GM21825 (cell line): ENCODE measurements around the gene RAB13.
A peak's percentile ranks its signal among the peaks of the same experiment; 100 is the strongest.

Experiments
- ATAC-seq: cut with Tn5 transposase; IDR thresholded peaks from one replicate; pipeline ENCODE4 v1.9.1; 2021; ENCODE audit warnings: mild to moderate bottlenecking, moderate library complexity; ENCODE audit not compliant: unreplicated experiment

RAB13 gene

DNA sequence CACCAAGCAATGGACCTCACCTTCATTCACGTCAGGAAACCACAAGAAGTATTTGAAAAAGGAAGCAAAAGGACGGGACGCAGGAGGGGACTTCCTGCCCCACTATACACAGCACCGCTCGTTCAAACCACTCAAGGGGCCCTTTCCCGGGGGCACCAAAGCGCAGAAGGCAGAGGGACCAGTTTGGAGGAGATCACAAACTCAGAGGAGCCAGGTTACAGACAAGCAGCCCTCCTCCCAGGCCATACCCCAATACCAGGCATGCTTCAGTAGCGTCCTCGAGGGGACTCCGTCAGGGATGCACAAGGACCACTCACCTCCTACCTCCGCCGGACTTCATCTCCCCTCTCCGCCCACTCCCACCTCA, 28.4 kb downstream of the RAB13 start:
- peak; percentile 16 for ATAC-seq

DNA sequence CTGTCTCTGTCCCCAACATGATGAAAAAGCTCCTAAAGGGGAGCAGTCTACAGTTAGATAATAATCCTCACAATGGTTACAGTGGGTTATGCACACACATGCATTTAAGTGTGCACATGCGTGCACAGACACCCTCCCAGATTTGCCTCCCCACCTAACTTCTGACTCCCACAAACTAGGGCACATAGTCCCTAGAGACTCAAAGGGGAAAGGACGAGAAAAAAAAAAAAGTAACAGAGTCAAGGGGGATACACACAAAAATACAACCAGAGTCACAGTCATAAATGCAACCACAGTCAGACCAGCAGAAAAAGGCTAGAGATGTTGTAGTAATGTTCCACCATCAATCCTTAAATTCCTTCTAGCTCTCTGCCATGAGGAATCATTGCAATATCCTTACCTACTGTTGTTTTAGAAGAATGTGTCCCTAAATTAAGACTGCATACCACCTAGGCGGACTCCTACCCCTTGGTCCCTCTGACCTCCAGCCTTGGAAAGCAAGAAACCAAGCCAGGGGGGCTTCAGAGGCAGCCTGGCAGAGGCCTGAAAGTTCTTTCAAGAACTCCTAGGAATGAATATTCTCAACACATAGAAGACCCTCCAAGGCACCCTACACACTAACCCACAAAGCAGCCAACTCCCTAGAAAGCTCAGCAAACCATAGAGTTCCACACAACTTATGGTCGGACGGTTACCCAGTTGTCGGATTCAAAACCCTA, 29.0 kb downstream of the RAB13 start:
- ATAC-seq, result no peak

DNA sequence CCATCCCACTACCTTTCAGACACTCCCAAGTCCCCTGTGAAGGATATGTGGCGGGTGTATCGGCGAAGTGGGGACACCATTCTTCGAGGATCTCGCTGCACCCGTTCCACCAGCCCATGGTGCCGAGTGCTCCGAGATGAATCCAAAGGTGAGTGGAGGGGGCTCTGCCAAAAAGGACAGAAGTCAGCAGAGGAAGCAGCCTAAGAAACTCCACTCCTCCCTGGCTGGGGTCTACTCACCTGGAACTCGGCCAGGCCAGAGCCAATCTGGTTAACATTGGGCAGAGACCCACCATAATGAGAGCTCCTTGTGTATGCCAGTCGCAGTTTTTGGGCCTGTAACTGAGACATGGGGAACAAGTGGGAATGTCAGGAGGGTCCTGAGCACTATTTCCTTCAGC, 31.3 kb downstream of the RAB13 start:
- no peak for ATAC-seq

DNA sequence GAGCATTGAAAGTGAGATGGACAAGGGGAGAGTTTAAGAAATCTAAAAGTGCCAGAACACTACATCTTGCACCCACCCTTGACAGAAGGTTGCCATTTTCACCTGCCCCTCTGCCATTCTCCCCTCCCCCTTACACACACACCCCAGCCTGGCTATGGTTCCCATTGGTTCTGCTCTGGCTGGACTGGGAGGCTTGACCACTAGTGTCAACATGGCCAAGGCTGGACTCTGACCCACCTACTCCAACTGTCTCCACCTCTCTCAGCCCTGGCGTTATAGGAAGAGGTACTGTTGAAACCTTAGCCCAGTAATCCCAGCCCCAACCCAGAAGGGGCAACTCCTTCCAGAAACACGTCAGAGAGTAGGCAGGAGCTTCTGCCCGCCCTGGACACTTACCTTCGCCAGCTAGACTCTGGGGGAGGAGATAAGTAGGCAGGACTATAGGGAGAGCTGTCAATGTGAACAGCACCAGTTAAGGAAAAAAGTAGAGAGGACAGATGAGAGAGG, 32.2 kb downstream of the RAB13 start:
- ATAC-seq, result no peak

DNA sequence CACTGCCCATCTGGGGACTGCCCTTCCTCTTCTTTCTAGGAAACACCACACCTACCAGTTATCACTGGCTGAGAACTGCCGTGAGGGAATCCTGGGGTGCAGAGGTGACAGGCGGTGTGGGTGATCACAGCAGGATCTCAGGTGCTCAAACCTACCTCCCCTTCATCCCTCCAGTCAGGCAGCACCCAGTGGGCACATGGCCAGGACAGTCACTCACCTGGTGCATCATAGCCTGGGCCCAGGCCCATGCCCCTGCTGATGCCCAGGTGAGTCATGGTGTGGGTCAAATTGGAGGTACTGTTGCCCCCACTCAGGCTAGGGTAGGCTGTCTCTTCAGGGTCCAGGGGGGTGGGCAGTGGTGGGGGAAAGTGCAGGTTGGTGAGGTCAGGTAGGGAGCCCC, 34.3 kb downstream of the RAB13 start:
- no peak for ATAC-seq

DNA sequence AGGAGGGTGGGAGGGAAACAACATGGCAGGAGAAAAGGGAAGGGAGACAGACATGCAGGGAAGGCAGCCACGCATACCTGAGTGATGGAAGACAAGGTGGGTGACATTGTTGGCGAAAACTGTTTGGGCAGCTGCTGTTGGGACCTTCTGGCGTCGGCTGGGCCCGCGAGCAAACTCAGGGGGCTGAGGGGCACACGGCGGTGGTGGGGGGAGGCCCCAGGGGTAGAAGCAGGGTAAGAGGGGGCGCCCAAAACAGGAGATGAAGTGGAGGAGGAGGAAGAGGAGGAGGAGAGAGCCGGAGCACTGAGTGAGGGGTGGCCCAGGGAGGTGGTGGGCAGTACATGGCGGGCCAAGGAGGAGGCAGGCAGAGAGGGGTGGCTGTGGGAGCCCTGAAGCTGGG, 35.0 kb downstream of the RAB13 start:
- no peak for ATAC-seq

DNA sequence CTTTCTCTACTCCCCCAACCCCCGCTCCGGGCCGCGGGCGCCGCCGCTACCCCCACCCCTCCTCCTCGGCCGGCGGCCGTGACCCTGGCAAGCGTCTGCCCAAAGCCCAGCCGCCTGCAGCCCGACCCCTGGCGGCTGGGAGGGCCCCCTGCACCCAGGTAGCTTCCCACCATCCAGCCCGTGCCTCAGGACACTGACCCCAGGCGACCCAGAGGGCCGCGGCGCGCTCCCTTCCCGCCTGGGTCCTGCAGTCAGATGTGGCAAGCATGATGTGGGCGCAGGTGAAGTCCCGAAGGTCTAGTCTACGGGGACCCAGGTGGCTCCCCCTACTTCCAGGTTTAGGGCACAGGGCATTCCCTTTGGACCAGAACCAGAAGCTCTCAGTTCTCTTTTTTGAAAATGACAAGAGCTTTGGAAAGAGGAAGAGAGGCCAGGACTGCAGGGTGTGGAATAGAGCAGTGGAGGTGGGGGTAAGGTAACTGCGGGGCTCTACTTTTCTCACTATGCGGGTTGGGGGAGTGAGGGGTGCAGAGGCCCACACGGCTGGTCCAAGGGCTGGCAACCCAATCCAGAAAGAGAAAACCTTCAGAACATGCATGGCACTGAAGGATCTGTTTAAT, 39.4 kb downstream of the RAB13 start, which contains the start of gene DENND4B:
Gene DENND4B, minus strand, starts transcription at position 97 of the 620 bp plus-strand sequence. CDS start 2,344 bp downstream, outside the sequence.
- peak; percentile 54 for ATAC-seq

DNA sequence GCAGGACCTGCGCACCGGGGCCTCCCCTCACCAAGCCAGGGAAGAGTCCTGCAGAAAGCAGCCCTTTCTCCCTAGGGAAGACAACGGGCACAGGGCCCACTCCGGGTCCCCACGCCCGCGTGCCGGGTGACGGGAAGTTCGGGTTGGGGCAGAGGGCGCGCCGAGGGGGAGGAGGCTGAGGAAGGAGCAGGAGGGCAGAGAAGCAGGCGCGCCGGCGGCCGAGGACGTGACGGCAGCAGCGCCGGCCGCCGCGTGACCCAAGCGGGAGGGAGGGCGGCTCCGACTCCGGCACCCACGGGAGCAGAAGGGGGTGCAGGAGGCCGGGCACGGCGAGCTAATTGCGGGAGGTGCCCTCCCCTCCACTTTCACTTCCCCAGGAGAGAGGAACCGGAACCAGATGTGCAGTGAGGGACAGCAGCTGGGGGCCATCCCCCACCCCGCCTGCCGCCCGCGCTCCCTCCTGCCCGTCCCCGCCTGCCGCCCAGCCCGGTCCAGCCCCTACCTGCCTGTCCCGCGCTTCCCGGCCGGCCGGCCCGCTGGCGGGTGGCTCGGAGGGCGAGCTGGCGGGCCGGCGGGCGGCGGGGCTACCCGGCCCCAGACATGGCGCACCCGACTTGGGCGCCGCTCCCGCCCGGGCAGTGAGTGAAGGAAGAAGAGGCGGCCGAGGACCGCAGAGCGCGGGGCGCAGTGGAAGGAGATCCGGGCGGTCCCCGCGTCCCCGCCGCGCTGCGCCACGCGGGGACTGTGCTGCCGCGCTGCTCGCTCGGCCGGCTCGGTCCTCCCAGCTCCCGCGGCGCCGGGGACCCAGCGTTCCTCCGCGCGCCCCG, 40.1 kb downstream of the RAB13 start:
- ATAC-seq, result peak; percentile 64

DNA sequence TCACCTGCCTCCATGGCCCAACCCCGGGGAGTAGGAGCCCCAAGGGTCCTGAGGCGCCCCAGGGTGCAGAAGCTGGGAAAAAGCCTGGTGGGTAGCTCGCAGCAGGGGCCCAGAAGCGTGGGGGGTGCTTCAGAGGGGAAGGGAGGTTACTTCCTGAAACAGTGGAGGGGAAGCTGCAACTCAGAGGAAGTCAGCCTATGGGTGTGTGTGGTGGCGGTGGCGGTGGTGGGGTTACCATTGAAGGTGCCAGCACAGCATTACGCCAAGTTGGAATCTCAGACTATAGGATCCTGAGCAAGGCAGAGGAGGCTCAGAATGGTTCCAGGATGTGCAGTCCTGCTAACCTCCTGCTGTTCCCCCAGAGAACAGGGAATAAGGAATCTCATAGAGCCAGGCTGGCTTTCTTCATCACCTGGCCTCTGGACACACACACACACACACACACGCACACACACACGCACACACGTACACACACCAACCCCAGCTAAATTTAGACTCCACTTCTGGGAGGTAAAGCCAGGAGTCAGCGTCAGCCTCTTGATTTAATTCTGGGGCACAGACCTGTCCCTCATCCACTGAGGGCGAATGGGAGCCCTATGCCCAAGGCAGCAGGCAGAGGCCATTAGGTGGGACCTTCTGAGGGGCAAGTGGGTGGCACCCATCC, 40.9 kb downstream of the RAB13 start:
- no peak for ATAC-seq

DNA sequence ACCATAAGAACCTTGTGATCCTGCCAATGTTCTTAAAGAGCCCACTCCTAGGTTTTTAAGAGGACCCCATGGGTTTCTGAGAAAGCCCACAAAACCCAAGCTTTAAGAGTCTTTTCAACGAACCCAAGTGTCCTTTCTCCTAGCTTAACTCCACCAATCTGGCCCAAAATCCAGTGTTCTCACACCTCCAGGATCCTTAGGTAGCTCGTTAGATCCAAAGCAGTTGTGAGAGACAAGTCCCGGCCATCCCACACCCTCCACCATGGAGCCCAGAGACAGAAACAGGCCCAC, 41.4 kb downstream of the RAB13 start:
- no peak for ATAC-seq

DNA sequence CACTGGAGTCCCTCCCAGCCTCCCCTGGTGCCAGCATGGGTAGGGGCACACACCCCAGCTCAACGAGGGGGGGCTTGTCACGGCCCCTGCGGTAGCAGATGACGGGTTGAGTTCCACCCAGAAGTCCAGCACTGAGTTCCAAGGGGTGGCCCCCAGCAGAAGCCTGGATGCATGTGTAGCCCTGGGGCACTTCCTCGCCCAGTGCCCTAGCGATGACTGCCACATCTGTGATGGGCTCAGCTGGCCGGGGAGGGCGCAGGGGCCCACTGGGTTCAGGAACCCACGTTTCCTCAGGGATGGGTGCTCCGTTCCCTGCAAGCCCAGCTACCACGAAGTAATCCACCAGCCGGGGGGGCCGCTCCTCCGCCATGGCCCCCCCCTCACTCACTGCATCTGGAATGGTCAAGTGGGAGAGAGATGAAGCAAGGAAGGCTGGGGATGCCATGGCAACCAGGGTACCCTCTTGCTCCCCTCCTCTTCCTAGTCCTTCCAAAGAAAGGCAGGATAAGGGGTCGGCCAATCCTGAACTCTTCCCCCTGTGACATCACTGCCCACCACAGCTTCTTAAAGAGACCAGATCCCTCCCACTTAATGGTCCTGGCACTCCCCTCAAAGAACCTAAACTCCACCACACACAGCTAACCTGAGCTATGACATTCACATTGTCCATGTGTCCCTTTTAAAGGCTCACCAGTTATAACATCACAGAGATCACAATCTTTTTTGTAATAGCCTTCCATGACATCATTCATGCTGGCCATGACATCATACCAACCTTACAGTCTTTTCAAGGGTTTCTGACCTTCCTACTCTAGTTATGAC, 41.9 kb downstream of the RAB13 start:
- no peak for ATAC-seq

DNA sequence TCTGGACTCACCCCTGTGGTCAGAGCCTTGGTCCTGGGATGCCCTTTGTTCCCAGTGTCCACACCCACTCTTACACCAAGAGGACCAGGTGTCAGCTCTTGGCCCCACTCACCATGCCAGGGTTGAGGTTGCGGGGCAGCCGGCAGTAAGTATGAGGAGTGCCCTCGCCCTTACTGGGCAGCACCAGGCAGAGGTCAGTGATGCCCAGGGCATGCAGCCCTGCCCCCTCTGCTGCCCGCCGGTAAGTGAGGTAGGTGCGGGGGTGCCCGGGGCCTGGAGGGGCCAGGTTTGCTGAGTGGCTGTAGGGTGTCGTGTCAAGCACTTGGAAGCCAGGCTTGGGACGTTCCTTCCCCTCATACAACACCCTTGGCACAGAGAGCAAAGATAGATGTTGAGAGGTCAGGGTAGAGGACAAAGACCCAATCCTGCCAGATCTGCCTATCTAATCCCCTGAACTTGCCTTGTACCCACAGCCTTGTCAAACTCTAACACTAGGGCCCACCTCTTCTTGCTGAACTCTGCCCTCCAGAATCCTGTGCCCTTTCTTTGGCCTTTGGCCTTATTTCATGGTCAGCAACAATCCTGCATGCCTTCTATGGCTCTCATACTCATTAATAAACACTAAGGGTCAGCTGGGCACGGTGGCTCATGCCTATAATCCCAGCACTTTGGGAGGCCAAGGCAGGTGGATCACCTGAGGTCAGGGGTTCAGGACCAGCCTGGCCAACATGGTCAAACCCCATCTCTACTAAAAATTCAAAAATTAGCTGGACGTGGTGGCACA, 43.2 kb downstream of the RAB13 start:
- no peak for ATAC-seq

DNA sequence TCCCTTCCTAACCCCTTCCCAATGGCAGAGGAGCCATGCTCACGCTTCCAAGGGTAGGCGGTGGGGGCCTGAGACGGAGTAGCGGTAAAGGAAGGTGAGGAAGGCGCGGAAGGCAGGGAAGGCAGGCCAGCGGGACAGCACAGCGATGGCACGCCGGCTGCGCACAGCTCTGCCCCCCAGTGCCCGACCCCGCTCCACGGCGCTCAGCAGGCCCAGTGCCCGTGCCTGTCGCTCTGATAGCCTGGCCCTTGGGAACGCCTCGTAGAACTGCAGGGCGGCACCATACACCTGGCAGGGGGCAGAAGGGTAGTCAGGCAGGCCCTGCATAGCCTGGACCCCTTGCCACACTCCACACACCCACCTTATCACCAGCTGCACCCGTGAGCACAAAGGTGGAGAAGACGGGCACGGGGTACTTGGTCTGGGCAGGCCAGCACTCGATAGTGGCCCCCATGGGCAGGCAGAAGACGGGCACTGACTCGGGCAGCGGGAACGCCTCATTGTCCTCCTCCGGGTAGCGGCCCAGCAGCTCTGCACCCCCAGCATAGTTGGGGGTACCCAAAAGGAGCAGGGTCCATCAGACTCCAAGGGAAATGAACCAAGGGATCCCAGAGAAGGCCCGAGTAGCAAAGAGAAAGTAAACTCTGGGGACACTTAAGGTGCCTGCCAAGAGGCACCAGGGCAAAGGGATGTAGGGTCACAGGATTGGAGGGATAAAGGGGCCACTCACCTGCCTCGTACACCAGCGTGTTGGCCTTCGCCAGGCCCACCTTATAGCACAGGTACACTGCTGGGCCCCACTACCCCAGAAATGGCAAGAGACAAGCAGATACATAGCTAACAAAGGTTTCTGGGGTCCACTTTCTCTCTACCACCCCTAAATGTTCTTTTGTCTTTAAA, 44.1 kb downstream of the RAB13 start:
- no peak for ATAC-seq

DNA sequence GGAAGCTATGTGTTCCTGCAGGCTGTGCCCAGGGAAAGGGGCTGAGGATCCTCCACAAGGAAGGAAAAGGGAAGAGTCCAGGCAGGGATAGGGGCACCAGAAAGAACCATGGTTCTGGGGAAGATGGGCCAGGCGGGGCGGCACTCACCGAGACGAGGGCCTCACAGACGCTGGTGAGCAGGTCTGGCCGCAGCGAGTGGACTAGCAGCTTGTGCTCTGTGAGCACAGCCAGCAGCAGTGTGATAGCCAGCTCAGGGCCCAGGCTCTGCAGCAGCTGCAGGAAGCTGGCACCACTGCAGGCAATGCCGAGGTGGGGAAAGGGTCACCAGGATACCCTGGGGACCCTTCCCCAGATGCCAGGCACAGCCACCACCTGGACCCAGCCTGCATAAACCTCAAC, 45.4 kb downstream of the RAB13 start:
- no peak for ATAC-seq

DNA sequence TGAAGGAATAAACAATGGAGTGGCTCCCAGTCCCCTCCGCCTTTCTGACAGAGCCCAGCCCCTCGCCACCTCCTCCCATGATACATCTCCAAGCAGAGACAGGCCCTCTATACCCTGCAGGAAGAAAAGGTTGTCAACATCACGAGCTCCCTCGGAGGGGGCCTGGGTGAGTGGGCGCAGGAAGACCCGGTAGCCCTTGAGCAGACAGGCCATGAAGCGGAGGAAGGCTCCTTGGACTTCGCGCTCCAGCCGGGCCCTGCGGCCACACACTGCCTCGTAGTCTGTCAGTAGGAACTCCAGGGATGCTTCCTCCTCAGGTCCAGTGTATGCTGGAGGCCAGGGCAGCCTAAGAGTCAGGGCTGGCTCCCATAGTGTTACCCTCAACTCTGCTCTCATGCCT, 46.7 kb downstream of the RAB13 start:
- no peak for ATAC-seq

DNA sequence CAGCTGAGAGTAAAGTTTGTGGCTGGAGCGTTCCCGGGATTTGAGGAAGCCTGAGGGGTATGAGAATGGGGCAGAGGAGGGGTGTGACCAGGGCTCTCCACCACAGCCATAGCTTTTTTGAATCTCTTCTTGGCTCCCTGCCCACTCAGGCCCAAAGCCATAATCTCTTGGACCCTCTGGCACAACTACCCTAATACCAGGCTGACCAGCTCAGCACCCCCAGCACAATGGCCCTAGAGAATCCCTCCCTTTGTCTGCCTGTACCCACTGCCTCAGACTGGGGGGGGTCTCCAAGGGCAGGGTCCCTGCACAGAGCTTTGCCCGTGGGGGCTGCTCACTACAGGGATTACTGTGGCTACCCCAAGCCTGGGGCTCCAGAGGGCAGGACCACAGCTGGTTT, 47.1 kb downstream of the RAB13 start:
- ATAC-seq, result no peak

DNA sequence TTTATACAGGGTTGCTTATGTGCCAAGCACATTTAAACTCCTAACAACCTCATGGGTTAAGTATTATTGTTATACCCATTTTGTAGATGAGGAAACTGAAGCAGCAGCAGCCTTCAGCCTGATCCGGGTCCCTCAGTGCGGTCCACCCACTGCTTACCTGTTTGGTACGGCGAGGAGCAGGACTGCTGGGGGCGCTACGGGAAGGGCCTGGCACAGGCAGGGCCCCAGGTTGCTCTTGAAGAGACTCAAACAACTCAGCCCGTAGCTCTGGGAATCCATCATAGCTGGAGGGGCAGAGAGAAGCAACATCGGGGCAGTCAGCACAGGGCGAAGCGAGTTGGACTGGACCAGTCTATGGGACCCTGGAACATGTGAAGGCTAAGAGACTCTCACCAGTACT, 48.8 kb downstream of the RAB13 start:
- no peak for ATAC-seq

DNA sequence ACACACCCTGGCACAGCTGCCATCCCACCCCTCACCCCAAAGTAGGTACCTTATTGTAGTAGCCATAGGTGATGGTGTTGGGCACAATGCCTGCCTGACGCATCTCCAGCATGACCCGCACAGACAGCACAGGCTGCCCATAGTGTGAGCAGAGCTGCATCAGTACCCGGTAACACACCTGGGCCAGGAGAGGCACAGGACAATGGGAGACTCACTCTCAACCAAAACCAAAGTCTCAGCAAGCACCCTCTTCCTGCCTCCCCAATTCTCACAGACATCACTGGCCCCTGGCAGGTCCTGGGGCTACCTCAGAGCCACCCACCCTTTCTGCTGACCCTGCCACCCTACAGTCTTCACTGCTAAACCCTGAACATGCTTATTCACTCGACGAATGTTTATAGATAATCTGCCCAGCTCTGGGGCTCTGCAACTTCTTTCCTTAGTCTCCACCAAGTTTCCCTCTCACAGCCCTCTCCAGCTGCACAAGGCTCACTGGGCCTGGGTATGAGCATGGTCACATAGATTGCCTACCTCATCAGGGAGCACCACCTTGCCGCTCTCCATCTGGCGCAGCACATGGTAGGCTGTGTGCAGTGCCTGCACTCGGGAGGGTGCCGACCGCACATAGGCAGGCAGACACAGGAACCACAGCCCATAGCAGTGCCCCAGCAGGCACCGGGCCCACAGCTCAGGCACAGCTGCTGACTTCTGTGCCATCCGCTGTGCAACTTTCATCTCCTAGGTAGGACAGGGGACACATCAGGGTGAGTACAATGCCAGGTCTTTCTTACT, 49.9 kb downstream of the RAB13 start:
- ATAC-seq, result no peak
